ENCODE measurements around the gene TMPRSS2. TPM values are rescaled to one million over a fixed set of nuclear protein-coding genes. Genes with fewer than 3 reads are reported as not detected.

Gene TMPRSS2
- total RNA-seq, 1 experiment from 2014 or later: 1.1 TPM

DNA sequence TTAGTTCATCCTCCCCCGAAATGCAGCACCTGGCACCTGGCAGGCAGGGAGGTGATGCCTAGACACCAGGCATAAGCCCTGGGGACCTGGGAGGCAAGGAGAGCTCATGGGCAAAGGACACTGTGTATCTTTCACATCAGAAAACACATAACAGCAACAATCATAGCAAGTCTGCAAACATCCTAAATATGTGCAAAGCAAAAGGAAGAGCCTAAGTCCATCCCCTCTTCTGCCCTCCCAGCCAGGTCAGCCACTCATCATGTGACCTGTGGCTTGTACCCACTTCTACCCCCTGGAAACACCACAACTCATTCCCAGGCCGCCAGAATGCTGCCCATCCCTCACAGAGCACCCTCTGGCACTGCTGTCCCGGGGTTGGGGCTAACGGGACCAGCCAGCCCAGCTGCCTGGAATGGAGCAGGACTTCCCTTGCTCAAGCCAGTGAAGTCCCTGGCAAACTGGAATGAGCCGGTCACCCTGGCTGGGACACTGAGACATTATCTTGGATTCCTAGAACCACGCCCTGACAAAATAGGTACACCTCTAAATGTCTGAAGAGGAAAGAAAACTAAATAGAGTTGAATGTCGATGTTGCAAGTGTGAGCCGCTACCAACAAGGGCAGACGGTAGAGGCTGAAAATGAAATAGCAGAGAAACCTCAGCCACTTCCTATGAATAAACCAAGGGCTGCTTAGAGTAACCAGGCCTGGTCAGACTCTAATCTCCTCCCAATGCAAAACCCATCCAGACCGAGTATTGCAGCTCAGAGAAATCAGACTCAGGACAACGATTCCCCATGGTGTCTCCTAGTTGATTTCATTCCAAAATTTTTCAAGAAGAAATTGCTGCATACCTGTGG, 29.4 kb downstream of the TMPRSS2 start:
- H3K36me3 ChIP-seq (ENCODE audit: control insufficient read depth in 1 of 2, insufficient read depth in 2 of 2, low read length in 2 of 2): no peaks in the 10 kb centered on the region
- no peaks in the 10 kb centered on the region for H3K4me1 ChIP-seq (ENCODE audit: control insufficient read depth in 1 of 2, insufficient read depth in 2 of 2, low read length in 2 of 2)
- TF ChIP-seq, protein P1, sequence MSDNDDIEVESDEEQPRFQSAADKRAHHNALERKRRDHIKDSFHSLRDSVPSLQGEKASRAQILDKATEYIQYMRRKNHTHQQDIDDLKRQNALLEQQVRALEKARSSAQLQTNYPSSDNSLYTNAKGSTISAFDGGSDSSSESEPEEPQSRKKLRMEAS (IDR thresholded peaks at IDR 0.05): no peak
- no peak for TF ChIP-seq JUND (IDR thresholded peaks at IDR 0.05)
- no peak for TF ChIP-seq EGR1 (IDR thresholded peaks at IDR 0.05; ENCODE audit: low read depth)
- TF ChIP-seq, protein P2, sequence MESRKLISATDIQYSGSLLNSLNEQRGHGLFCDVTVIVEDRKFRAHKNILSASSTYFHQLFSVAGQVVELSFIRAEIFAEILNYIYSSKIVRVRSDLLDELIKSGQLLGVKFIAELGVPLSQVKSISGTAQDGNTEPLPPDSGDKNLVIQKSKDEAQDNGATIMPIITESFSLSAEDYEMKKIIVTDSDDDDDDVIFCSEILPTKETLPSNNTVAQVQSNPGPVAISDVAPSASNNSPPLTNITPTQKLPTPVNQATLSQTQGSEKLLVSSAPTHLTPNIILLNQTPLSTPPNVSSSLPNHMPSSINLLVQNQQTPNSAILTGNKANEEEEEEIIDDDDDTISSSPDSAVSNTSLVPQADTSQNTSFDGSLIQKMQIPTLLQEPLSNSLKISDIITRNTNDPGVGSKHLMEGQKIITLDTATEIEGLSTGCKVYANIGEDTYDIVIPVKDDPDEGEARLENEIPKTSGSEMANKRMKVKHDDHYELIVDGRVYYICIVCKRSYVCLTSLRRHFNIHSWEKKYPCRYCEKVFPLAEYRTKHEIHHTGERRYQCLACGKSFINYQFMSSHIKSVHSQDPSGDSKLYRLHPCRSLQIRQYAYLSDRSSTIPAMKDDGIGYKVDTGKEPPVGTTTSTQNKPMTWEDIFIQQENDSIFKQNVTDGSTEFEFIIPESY (IDR thresholded peaks at IDR 0.05; ENCODE audit: extremely low read depth, insufficient replicate concordance, low read length): no peak
- H4K20me1 ChIP-seq (ENCODE audit: insufficient read depth): no peaks in the 10 kb centered on the region
- BruUV-seq (replicated peaks): no TSS peak
- intact Hi-C loops (cut with micrococcal nuclease): loop anchor here (1.0 kb wide), 1 partner anchor 31 kb away; no protein-coding TSS in a partner anchor
- ChIA-PET POLR2A (no interaction called here), RAD21 (ENCODE audit: low non-redundant PET in 1 of 2, low total read pairs in 2 of 2, uncharacterized antibody in 2 of 2, unreplicated experiment in 2 of 2) (no interaction called here), CTCF (no interaction called here)
- no peak overlapping the region for H2AFZ ChIP-seq (ENCODE audit: low read depth, low read length, poor library complexity, severe bottlenecking)
- no peak overlapping the region for H3K4me3 ChIP-seq (replicated peaks in 1 of 2; ENCODE audit: low read depth in 1 of 2, low read length in 2 of 2)
- no peaks in the 10 kb centered on the region; the same call in none of the 2 replicates for H3K27me3 ChIP-seq (ENCODE audit: insufficient read depth, low read length)
- ATAC-seq (no peak), DNase-seq (ENCODE audit: low read depth, low spot score) (no peak)
- H3K9me3 ChIP-seq (ENCODE audit: control insufficient read depth in 1 of 2, insufficient read depth in 1 of 2, low read depth in 1 of 2, low read length in 2 of 2): no peaks in the 10 kb centered on the region
- H3K27ac ChIP-seq (ENCODE audit: low read depth, low read length): no peak overlapping the region
- no peaks in the 10 kb centered on the region for H3K9me2 ChIP-seq (ENCODE audit: insufficient read depth)
- H3K9ac ChIP-seq (ENCODE audit: low read length): no peak overlapping the region
- H3K79me2 ChIP-seq (ENCODE audit: insufficient read depth, low read length): no peaks in the 10 kb centered on the region
- no peak overlapping the region for H3K4me2 ChIP-seq (ENCODE audit: low read length)

DNA sequence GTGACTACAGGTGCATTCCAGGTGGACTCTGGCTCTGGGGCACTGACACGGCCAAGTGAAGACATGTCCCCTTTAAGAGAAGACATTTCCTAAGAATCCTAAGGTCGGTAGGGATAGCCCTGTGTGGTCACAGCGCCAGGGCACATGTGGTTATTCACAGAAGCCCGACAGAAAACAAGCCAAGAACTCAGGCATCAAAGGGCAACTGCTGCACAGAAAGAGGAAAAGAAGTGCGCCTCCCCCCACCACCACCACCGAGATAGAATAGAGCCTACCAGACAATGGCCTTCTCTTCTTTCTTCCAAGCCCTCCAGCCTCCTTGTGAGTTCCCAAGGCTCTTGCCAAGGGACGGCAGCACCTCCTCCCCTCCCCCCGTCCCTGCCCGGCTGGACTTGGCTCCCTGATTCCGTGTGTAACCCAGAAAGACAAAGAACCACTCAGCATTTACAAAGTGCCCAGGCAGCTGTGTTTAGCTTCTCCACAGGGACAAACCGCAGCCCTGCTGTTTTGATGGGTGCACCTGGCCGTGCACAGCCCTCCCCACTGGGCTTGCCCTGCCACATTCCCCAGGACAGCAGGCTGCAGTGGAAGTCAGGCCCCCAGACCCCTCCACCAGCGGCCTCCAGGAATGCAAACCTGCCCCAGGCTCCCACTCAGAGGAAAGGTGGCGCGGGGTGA, 30.2 kb downstream of the TMPRSS2 start:
- Histone ChIP-seq H3K79me2 (ENCODE audit: insufficient read depth, low read length) (no peaks in the 10 kb centered on the region), H3K4me2 (ENCODE audit: low read length) (no peak overlapping the region), H4K20me1 (ENCODE audit: insufficient read depth) (no peaks in the 10 kb centered on the region), H2AFZ (ENCODE audit: low read depth, low read length, poor library complexity, severe bottlenecking) (no peak overlapping the region), H3K27ac (ENCODE audit: low read depth, low read length) (no peak overlapping the region), H3K9me3 (ENCODE audit: control insufficient read depth in 1 of 2, insufficient read depth in 1 of 2, low read depth in 1 of 2, low read length in 2 of 2) (no peaks in the 10 kb centered on the region), H3K9me2 (ENCODE audit: insufficient read depth) (no peaks in the 10 kb centered on the region), H3K27me3 (ENCODE audit: insufficient read depth, low read length) (no peaks in the 10 kb centered on the region; the same call in none of the 2 replicates), H3K4me1 (ENCODE audit: control insufficient read depth in 1 of 2, insufficient read depth in 2 of 2, low read length in 2 of 2) (no peaks in the 10 kb centered on the region), H3K9ac (ENCODE audit: low read length) (no peak overlapping the region), H3K36me3 (ENCODE audit: control insufficient read depth in 1 of 2, insufficient read depth in 2 of 2, low read length in 2 of 2) (no peaks in the 10 kb centered on the region), H3K4me3 (replicated peaks in 1 of 2; ENCODE audit: low read depth in 1 of 2, low read length in 2 of 2) (no peak overlapping the region)
- no peak for ATAC-seq
- ChIA-PET POLR2A (no interaction called here), RAD21 (ENCODE audit: low non-redundant PET in 1 of 2, low total read pairs in 2 of 2, uncharacterized antibody in 2 of 2, unreplicated experiment in 2 of 2) (no interaction called here), CTCF (no interaction called here)
- no peak for DNase-seq (ENCODE audit: low read depth, low spot score)
- BruUV-seq (replicated peaks): no TSS peak
- intact Hi-C loops (cut with micrococcal nuclease): no loop called here
- TF ChIP-seq CBX3 (IDR thresholded peaks at IDR 0.05; ENCODE audit: low read depth): no peak

All from HCT116 (cell line).